RPMI7951 (cell line): ENCODE measurements around the gene TNFRSF1A. TPM values are rescaled to one million over a fixed set of nuclear protein-coding genes. Genes with fewer than 3 reads are reported as not detected.
A peak's percentile ranks its signal among the peaks of the same experiment; 100 is the strongest.

Source experiments
- DNase-seq: peaks from one replicate; pipeline ENCODE4 v3.0.0-alpha.2; 2012; ENCODE audit warnings: low read depth
- total RNA-seq: library from RNA; depleted of rRNA; stranded (reverse); fragments of >200 nt; shearing (Covaris generic); gene quantifications from 2 replicates; pipeline ENCODE4 v1.2.3, GENCODE V29; 2014

The TNFRSF1A gene
- total RNA-seq, 1 experiment from 2014 or later: 91.2 TPM

DNA sequence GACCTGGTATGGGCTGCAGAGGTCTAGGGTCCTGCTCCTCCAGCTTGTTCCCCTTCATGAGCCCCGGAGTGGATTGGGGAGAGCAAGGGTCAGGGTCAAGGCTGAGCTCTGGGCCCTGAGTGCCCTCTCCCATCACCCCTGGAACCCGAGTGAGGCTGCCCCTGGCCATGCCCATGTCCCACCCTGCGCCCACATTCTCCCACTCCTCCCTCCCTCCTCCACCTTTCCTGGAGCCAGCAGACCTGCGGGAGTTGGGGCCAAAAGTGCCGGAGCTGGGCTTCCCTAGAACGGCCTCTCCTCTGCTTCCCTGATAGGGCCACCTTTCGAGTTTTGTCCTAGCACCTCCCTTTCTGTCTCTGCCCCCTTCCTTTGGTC is 32.9 kb upstream of the TNFRSF1A start:
- DNase-seq: no peak

DNA sequence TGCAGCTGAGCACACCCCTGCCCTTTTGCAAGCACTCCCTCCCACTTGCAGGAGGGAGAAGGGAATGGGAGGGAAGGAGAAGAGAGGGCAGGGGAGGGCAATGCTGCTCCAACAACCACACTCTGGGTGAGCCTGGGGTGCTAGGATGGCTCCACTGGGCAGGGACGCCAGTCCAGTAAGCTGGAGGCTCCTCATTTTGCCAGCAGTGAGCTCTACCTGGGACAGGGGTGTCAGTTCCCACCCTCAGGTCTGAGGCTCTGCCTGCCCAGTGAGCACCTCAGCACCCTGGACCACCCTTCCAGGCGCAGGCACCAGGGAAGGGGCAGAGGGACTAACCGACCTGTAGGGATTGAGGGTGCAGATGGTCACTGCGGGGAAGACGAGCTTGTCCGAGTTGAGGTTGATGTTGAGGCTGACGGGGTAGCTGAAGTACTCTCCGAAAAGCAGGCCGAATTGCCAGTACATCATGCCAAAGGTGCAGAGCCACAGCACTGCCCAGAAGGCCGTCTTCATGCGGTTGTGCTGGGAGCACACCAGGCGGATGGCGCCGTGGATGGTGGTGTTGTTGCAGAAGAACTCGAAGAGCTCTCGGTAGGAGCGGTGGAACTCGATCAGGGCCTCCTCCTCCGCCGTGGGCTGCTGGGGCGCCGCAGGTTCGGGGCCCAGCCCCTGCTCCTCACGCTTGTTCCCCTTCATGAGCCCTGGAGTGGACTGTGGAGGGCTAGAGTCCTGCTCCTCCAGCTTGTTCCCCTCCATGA is 32.3 kb upstream of the TNFRSF1A start:
- DNase-seq: no peak

DNA sequence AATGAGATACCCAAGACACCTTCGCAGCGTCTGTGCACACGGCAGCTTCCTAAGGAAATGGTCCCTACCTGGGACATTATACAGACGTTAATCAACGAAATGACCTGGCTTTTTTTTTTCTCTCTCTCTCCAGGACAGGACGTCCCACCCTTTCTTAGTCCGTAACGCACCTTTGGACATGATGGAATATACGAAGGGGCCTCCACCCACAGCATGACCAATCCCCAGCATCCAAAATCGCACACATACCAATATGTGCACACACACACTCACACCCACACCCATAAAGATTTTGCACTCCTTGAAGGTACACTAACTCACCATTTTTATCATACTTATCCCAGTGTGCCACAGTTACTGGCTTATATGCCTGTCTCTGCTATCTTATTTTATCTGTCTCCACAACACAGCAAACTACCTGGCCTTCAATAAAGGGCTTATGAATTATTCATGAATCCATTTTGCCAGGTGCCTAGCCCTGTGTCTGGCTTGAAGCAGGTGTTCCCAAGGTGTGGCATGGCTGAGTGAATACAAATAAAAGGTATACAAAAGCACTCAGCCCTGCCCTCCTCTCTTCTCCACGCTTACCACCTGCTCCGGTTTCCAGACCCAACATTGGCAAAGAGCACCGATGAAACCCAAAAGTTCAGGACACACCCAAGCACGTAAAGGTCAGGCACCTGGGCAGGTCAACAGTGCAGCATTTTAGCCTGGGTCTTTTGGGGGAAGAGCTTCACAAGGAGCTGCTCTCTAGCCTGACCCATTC is 31.3 kb upstream of the TNFRSF1A start:
- no peak for DNase-seq

DNA sequence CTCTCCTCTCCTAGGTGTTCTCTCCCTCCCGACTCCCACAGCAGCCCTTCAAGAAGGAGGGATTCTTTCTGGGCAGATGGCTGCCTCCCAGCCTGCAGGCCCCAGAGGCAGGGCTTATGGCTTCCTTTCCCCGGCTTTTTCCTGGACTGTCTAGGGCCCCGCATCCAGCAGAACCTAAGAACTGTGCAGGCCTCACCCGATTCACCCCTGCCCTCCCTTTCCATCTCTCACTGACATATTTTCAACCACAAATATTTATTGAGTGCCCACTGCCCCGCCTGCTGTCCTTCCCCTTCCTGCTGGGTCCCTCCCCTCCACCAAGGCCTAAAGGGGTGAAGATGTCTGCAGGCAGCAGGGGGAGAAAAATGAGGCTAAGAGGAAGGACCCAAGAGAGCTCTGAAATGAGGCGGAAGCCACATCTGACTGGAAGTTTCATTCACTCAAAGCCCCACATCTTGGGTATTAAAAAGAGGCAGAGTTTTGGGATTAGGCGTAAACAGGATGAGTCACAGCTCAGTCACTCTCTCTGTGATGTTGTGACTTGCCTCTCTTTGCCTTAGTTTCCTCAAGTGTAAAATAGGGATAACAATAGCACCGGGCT is 30.6 kb upstream of the TNFRSF1A start:
- peak; percentile 86 for DNase-seq

DNA sequence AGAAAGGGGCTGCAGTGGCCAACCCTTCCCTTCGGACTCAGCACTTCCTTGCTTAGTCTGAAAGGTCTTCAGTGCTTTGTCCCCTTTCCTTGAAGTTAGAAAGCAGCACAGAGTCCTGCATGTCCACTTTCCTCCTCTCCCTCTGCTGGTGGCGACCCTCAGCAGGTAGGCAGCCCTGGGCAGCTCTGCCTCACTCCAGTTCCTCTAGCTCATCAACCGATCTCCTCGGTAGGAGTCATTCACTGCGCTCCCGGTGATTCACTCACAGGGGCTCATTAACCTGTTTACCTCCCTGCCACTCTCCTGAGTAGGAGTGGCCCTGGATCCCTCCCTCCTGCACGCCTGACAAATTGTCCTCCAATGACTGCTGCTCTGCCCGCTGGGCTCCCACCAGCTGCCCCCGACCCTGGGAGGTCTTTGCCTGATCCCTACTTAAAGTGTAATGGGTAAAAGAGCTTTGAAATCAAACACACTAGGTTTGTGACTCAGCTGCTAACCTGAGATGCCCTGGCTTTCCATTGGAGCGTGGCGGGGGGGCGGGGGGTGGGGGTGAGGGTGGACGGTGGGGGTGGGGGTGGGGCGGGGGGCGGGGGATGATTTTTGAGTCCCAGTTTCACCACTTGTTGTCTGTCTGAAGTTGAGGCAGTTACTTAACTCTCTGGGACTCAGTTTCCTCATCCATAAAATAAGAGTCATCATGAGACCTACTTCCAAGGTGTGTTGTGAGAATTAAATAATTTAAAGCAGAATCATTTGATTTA is 29.3 kb upstream of the TNFRSF1A start:
- DNase-seq: no peak

DNA sequence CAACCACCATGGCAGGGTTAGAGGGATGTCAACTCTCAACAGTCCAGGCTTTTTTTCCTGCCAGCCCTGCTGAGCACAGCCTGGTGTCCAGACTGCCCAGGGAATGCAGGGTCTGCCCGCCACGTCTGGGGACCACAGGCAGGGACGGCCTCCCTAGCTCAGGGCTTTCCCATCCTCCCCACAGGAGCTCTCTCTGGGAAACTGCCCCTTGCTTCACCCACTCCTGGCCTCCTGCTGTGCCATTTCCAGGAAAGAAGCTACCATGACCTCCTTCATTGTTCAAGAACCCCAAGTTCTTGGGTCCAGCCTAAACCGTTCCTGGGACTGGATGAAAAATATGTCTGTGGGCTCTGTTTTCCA is 28.7 kb upstream of the TNFRSF1A start:
- DNase-seq: no peak

DNA sequence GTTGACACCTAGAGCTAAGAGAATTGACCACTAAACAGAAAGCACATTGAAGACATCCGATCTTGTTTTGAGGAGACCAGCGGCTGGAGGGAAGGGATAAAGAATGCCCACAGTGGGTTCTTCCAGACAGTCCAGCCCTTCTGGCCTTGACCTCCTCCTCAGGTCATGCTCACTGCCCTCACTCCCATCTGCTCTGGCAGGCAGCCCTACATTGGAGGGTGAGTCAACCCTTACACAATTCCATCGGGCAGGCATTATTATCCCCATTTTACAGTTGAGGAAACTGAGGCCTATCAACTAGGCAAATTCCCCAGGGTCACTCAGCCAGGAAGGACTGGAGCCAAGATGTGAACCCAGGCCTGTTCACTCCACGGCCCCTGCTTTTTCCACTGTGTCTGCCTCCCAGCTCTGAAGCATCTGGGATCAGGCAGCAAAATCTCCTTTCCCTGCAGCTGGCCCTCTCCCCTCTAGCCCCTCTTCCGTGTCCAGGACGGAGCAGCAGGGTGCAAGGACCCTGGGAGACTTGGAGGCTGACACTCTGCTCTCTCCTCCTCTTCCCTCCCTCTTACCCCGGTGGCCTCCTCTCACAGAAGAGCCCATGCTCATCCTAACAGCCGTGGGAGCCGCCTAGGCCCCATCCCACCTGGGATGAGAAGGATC is 28.2 kb upstream of the TNFRSF1A start:
- DNase-seq: peak; percentile 40

DNA sequence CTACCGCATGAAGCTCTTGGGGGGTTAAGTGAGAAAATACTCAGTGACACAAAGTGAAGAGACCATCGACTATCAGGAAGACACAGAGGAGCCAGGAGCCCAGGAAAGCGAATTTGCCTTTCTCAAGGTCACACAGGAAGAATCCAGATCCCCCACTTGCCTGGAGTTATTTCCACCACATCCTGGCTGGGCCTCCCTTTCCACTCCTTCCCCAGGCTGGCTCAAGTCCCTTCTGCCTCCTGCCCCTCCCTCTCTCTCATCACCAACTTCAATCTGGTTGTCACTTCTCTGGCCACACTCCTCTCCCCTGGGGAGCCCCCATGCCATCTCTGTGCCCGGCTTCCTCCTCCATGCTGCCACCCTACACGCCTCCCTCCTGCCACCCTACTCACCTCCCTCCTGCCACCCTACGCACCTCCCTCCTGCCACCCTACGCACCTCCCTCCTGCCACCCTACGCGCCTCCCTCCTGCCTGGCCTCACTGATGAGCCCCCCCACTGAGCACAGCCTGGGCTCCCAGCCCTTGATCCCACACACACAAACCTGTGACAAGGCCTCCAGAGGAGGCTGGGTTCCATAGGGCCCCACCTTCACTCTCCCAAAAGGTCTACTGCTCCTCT is 27.1 kb upstream of the TNFRSF1A start:
- no peak for DNase-seq

DNA sequence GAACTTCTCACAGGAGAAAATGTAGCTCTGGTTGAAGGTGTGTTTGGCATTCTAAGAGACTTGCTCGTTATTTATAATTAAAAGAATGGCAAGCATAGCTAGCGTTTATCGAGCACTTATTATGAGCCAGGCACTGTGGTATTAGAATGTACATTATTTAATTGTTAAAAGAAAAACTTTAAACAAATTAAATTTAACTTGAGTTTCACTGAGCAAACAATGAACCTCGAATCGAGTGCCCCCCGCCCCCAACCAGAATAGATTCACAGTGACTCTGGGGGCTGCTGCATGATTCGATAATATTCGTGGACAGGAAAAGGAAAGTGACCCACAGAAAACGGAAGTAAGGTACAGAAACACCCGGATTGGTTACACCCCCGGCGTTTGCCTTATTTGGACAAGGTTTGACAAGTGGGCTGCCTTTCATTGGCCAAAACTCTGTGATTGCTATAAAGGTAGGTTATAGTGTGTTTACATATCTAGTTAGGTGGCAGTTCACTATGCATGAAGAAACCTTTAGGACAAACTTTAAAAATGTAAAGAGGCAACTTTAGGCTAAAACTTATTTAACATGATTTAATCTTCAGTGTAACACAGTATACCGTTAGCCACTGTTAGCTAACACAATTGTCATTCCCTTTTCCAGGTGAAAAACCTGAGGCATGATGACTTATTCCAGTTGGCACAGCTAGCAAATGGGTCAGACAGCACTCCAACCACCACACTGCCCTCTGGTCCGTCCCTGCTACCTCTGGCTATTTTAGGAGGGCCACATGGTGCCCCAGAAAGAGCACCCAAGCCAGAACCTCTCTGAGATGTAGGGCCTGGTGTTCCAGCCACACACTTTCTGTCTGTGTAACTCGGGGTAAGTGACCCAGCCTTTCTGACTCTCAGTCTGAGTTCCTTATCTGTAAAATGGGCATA is 26.4 kb upstream of the TNFRSF1A start:
- no peak for DNase-seq

DNA sequence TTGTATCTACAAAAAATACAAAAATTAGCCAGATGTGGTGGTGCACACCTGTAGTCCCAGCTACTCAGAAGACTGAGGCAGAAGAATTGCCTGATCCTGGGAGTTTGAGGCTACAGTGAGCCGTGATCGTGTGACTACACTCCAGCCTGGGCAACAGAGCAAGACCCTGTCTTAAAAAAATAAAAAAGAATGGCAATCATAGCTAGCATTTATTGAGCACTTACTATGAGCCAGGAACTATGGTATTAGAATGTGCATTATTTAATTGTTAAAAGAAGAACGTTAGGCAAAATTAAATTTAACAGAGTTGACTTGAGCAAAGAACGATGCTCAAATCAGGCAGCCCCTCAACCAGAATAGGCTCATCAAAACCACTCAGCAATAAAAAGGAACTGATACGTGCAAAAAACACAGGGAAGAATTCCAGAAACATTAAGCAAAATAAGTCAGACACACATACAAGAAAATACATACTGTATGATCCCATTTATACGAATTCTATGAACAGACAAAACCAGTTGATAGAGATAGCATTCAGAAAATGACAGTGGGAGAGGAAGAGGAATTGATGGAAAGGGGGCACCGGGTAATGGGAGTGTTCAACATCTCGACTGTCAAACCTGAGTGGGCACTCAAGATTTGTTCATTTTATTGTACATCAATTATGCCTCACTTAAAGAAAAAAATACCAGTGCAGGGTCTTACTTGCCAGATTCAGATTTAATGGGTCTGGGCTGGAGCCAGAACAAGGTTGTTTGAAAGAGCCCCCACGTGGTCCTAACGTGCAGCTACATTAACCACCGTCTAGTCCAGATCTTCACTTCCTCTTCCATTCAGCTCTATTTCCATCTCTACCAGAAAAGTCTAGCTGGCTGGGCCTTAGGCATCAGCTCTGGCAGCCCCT is 25.4 kb upstream of the TNFRSF1A start:
- DNase-seq: peak; percentile 50

DNA sequence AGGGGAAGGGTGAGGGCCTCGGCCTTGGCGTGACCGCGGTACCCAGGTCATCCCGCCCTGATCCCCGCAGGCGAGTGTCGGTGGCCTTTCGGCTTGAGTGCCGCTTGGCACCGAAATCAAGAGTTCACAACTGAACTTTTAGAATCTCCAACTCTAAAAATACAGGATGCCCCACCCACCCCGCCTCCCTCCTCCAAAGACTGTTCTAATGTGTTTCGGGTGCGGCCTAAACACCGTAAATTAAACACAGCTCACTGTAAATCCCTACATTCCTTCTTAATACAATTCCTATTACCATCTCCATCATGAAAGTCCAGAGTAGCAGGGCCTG is 22.1 kb upstream of the TNFRSF1A start:
- DNase-seq: no peak

DNA sequence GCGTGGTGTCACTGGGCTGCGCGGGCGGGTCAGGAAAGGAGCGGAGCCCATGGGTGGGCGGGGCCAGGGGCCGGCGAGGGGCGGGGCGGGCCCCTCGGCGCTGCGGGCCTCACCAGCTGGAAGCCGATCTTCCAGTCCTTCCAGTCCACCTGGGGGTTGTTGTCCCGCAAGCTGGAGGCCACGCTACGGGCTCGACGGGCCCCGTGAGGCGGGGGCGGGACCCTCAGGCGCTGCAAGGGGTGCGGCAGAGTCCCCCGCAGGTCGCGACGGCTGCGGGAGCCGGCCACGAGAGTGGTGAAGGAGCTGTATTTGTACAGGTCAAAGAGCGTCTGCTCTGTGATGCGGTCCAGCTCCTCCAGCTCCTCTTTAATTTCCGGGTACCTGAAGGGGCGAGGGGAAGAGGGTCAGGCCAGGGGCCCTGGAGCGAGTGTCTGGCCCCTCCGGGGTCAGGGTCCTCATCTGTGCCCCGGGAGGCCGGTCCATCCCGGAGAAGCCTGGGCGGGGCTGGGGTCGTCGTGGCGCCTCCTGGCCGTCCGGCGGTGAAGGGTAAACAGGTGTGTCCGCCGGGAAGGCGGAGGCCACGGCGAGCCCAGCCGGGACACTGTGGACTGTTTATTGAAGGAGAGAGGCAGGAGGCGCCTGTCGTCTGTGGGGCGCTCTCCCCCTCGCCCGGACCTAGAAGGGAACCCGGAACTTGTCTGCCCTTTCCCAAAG is 21.6 kb upstream of the TNFRSF1A start:
- peak; percentile 61 for DNase-seq

DNA sequence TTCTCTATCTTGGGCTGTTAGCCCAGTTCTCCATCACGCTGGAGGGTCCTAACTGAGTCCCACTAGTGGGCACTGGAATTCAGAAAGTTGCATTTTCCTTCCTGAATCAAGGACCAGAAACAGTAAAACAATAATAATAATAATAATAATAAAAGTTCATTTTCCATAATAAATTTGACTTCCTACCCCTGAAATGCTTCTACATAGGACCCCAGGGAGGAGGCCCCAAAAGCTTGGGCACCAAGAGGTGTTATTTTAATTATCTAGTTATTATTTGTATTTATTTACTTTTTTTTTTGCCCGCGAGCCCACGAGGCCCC is 21.1 kb upstream of the TNFRSF1A start:
- no peak for DNase-seq

DNA sequence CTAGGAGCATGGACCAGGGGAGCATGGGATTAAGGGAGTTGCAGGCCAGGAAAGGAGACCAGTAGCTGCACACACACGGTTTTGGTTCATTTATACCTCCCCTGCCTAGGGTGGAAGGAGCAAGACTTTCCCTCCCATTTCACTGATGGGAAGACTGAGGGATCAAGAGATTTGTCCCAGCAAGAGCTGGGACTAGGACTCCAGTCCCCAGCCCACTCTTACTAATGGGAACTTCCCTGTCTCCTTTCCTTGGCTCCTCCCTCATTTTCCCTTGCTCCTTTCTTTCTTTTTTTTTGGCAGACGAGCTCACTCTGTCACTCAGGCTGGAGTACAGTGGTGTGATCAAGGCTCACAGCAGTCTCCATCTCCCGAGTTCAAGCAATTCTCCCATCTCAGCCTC is 20.5 kb upstream of the TNFRSF1A start:
- no peak for DNase-seq

DNA sequence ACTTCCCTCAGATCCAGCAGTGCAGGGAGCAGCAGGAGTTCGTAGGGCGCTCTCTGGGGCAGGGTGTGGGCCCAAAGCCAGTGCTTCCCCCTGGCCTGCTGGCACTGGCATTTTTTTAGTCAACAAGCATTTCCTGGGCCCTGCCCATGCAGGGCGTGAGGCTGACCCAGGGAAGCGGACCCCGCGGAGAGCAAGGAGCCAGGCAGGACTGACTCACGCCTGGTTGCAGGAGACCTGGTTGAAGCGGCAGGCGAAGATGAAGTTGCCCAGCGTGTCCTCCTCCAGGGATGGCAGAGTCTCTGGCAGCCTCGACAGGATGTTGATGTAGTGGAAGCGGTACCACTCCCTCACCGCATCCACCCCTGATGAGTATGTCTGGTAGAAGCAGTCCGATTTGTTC is 20.0 kb upstream of the TNFRSF1A start:
- DNase-seq: no peak

DNA sequence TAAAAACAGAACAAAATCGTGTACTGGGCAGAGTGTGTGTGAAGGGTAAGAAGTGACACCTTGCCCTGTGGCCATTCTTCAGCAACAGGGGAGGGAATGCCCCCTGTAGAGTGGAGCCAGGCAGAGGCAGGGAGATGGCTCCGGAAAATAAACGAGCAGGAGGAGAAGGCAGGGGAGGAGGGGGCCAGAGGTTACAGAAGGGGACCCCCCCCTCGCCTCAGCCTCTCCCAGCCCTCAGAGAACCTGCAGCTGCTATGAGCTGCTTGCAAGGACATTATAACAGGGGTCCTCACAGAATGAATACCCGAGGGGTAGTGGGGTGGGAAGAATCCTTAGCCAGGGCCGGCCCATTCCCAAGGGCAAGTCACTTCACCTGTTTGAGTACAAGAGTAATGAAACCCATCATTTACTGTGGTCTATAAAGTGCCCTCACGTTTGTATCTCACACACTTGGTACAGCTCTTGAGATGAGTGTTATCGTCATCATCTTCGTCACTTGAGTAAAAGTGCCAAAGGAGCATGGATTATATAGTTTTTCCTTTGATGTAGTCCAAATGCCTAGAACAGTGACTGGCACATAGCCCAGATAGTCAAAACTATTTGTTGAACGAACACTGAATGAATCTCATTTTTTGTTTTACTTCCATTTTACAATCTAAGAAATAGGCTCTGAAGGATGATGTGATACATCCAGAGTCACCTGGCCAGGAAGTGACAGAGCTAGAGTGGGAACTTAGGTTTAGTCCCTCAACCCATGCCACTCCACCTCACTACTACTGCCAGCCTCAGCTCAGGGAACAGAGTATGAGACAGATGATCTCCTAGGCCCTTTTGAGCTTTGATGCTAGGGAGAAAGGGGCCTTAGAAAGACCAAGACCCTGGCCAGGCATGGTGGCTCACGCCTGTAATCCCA is 19.0 kb upstream of the TNFRSF1A start:
- no peak for DNase-seq

DNA sequence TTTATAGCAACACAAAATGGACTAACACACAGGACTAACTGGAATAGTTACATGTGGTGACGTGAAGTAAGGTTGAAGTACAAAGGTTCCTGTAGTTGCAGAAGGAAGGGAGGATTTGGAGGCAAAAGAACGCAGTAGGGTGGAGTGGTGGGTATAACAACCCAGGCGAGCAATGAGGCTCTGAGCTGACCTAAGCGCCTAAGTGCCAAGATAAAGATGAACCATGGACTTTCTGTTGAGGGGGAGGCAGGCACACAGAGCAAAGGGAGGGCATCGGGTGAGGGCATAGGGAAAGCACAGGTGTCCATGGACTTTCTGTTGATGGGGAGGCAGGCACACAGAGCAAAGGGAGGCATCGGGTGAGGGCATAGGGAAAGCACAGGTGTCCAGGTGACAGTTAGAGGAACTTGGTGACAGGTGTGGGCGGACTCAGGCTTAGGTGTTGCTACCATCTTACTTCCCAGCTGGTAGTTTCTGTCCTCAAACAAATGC is 18.2 kb upstream of the TNFRSF1A start:
- no peak for DNase-seq

DNA sequence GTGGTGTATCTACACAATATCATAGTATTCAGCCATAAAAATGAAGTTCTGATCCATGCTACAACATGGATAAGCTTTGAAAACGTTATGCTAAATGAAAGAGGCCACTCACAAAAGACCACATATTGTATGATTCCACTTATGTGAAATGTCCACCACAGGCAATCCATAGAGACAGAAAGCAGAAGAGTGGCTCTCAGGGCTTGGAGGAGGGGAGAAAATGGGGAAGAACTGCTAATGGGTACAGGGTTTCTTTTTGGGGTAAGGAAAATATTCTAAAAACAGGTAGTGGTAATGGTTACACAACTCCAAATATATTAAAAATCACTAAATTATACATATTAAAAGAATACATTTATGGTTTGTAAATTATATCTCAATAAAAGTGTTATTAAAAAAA is 17.0 kb upstream of the TNFRSF1A start:
- no peak for DNase-seq
